VCaP (cell line): ENCODE measurements around the gene CFAP57.
"Not testable (repeated sequence)": the region's sequence is repeated elsewhere in the genome, so short reads cannot be mapped to it uniquely, and the experiment has no call there.

Experiments used
- H3K27ac ChIP-seq: fragments of 450-650 bp; 2 replicates; pipeline ENCODE4 v1.5.1; 2017
- TF ChIP-seq, protein P1 (sequence below): fragments of 450-650 bp; conservative IDR thresholded peaks from 2 replicates; pipeline ENCODE4 v1.5.1; 2017; ENCODE audit warnings: mild to moderate bottlenecking, moderate library complexity

CFAP57 gene

GRCh38 chr1:43199093-43199726, 27.1 kb downstream of the CFAP57 start:
- TF ChIP-seq, protein P1, sequence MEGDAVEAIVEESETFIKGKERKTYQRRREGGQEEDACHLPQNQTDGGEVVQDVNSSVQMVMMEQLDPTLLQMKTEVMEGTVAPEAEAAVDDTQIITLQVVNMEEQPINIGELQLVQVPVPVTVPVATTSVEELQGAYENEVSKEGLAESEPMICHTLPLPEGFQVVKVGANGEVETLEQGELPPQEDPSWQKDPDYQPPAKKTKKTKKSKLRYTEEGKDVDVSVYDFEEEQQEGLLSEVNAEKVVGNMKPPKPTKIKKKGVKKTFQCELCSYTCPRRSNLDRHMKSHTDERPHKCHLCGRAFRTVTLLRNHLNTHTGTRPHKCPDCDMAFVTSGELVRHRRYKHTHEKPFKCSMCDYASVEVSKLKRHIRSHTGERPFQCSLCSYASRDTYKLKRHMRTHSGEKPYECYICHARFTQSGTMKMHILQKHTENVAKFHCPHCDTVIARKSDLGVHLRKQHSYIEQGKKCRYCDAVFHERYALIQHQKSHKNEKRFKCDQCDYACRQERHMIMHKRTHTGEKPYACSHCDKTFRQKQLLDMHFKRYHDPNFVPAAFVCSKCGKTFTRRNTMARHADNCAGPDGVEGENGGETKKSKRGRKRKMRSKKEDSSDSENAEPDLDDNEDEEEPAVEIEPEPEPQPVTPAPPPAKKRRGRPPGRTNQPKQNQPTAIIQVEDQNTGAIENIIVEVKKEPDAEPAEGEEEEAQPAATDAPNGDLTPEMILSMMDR, result no peak
- no peak overlapping the region for H3K27ac ChIP-seq

DNA sequence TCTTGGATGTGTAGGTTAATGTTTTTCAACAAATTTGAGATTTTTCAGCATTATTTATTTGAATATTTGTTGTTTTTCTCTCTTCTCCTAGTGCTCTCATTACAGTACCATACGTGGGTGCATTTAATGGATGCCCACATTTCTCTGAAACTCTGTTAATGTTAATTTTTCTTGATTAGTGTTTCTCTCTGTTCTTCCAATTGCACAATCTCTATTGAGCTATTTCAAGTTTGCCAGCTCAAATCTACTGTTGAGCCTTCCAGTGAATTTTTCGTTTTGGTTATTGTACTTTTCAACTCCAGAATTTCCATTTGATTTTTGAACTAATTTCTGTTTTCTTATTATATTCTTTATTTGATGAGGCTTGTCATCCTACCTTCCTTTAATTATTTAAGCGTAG, 31.7 kb downstream of the CFAP57 start:
- TF ChIP-seq, protein P1, result no peak
- no peak overlapping the region for H3K27ac ChIP-seq

DNA sequence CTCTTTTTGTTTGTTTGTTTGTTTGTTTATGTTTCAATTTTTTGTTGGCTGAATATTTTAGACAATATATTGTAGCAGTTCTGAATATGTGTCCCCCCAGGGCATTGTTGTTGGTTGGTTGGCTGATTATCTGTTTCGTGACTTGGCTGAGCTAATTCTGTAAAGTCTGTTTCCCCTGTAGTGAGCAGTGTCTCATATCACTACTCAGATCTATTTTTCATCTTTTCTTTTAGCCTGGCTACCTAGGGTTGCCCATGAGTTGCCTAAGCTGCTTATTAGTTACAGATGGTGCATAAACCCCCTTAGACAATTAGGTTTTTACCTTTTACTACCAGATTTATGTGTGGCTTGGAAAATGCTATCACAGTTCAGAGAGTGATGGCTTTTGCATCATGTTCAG, 32.3 kb downstream of the CFAP57 start:
- TF ChIP-seq, protein P1, result no peak
- no peak overlapping the region for H3K27ac ChIP-seq

DNA sequence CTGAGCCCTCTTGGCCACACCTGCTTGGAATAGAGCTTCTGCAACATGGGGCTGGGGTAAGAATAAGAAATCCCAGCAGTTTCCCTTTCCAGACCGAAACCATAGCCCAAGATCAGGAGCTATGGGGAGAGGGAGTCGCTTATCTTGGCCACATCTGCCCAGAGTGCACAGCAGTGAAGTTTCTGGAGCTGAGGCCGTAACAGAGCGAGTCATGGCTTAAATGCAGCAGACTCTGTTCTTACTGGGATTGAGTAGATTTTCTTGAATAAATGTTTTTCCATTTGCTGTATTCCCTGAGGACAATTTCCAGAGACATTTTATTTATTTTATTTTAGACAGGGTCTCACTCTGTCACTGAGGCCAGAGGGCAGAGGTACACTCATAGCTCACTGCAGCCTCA, 33.5 kb downstream of the CFAP57 start:
- TF ChIP-seq, protein P1, result no peak
- H3K27ac ChIP-seq, result no peak overlapping the region

GRCh38 chr1:43206600-43207228, 34.6 kb downstream of the CFAP57 start:
- H3K27ac ChIP-seq, result no peak overlapping the region
- TF ChIP-seq, protein P1, result no peak

DNA sequence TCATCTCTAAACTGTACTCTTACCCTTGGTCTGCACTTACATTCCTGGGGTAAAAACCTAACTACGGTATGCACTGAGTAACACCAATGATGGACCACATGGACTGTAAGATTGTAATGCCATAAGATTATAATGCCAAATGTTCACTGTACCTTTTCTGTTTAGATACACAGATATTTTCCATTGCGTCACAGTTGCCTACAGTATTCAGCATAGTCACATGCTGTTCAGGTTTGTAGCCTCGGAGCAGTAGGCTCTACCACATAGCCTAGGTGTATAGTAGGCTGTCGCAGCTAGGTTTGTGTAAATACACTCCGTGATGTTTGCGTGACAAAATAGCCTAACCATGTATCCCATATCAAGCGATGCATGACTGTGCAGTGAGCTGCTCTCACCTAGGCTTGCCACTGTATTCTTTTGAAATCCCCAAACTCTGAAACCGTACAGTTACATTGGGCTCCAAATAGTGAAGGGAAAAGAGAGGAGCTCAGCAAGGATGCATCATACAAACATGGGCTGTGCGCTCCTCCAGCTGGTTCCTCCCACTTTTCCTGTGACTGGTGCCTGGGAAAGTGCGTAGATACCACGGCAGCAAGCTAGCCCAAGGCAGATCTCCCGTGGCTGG, 35.2 kb downstream of the CFAP57 start:
- H3K27ac ChIP-seq, result no peak overlapping the region
- TF ChIP-seq, protein P1, result no peak

- not testable (repeated sequence) for H3K27ac ChIP-seq
Measured at GRCh38 chr1:43208277-43208676, 36.1 kb downstream of the CFAP57 start.
